SH-SY5Y (cell line): Measurements from ENCODE around the gene PDXK.

Source experiments
- GATA2 ChIP-seq: IDR thresholded peaks from 2 replicates; pipeline ENCODE4 v1.6.1; 2011; ENCODE audit warnings: mild to moderate bottlenecking, low read depth, low read length
- GATA3 ChIP-seq: IDR thresholded peaks from 2 replicates; pipeline ENCODE4 v1.6.1; 2011; ENCODE audit warnings: low read depth, mild to moderate bottlenecking, low read length, moderate library complexity

GRCh38 chr21:43789276-43790009 lies 70.5 kb downstream of the PDXK start, which contains the start of gene RRP1:
- peak; percentile 2; the same call in 1 of the 2 replicates for TF ChIP-seq GATA2
- TF ChIP-seq GATA3 = no peak
